ENCODE measurements around the gene DNMT3A. TPM values are rescaled to one million over a fixed set of nuclear protein-coding genes. Genes with fewer than 3 reads are reported as not detected.

The DNMT3A gene
- total RNA-seq, 1 experiment from 2014 or later: 12.2 TPM

DNA sequence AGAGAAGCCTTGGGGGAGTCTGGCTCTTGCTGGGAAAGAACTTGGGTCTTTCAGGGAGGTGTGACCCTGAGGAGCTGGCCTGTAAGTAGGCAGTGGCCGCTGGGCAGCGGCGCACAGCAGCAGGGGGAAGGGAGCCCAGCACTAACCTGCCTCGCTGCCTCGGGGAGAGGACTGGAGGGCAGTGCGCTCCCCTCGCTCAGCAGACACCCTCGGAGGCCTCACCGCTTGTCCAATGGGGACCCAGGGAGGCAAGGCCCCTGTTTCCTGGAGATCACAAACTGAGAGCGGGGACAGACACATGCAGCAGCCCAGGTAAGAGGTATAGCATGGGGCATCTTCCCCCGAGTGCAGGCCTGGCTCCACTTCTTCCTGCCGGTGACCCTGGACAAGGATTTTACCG is 3.3 kb downstream of the DNMT3A start:
- Histone ChIP-seq H3K9me2 (replicated peaks; ENCODE audit: low read length) (no peaks in the 10 kb centered on the region), H2AFZ (ENCODE audit: low read length) (no peak overlapping the region), H3K79me2 (ENCODE audit: low read length) (no peaks in the 10 kb centered on the region), H3K9me3 (ENCODE audit: low read length) (no peaks in the 10 kb centered on the region), H3K9ac (ENCODE audit: low read length) (no peak overlapping the region), H3K4me1 (ENCODE audit: insufficient read depth, low read length) (0 out of 2 replicates have a peak, but pooled peaks cover 4% of the 10 kb centered on the region), H3F3A (ENCODE audit: low read length, unreplicated experiment) (no peaks in the 10 kb centered on the region), H3K27ac (ENCODE audit: low read length) (no peak overlapping the region), H3K4me3 (ENCODE audit: low read length) (no peak overlapping the region), H3K27me3 (ENCODE audit: low read length) (no peaks in the 10 kb centered on the region), H4K20me1 (ENCODE audit: low read length) (no peaks in the 10 kb centered on the region), H3K36me3 (ENCODE audit: low read depth, low read length) (no peaks in the 10 kb centered on the region), H3K4me2 (ENCODE audit: low read length) (no peak overlapping the region)
- DNase-seq: no peak
- no peak for TF ChIP-seq EZH2phosphoT487 (IDR thresholded peaks at IDR 0.05; ENCODE audit: borderline replicate concordance, low read length)
- no peak for TF ChIP-seq EZH2 (IDR thresholded peaks at IDR 0.05; ENCODE audit: low read length, unreplicated experiment)
- TF ChIP-seq, protein P1, sequence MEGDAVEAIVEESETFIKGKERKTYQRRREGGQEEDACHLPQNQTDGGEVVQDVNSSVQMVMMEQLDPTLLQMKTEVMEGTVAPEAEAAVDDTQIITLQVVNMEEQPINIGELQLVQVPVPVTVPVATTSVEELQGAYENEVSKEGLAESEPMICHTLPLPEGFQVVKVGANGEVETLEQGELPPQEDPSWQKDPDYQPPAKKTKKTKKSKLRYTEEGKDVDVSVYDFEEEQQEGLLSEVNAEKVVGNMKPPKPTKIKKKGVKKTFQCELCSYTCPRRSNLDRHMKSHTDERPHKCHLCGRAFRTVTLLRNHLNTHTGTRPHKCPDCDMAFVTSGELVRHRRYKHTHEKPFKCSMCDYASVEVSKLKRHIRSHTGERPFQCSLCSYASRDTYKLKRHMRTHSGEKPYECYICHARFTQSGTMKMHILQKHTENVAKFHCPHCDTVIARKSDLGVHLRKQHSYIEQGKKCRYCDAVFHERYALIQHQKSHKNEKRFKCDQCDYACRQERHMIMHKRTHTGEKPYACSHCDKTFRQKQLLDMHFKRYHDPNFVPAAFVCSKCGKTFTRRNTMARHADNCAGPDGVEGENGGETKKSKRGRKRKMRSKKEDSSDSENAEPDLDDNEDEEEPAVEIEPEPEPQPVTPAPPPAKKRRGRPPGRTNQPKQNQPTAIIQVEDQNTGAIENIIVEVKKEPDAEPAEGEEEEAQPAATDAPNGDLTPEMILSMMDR (conservative IDR thresholded peaks at IDR 0.05; ENCODE audit: low read depth, low read length): no peak
- POLR2A ChIA-PET (ENCODE audit: unreplicated experiment): no interaction called here
- ATAC-seq: no peak
- CTCF ChIA-PET: no interaction called here
- intact Hi-C loops (cut with micrococcal nuclease): no loop called here
- TSS peak; percentile 34 for BruUV-seq (replicated peaks)

DNA sequence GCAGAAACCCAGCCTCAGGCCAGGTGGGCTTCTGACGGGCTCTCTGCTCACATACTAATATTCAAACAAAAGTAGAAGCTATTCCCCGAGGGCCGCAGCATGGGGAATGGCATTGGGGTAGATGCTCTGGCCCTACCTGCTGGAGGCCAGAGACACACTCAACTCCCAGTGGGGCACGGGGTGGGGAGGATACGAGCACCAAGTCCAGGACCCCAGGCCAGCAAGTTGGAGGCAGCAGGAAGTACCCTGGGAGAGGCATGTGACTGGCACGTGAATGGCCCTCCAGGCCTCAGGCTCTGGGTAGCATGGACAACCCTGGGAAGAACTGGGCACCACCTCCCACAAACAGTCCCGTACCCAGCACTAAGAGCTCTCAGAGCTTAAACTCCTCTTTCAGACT is 3.8 kb downstream of the DNMT3A start:
- no peaks in the 10 kb centered on the region for H3K9me2 ChIP-seq (replicated peaks; ENCODE audit: low read length)
- no peaks in the 10 kb centered on the region for H3F3A ChIP-seq (ENCODE audit: low read length, unreplicated experiment)
- intact Hi-C loops (cut with micrococcal nuclease): no loop called here
- H3K79me2 ChIP-seq (ENCODE audit: low read length): no peaks in the 10 kb centered on the region
- POLR2A ChIA-PET (ENCODE audit: unreplicated experiment): no interaction called here
- no peak overlapping the region for H3K27ac ChIP-seq (ENCODE audit: low read length)
- H3K4me3 ChIP-seq (ENCODE audit: low read length): no peak overlapping the region
- H3K36me3 ChIP-seq (ENCODE audit: low read depth, low read length): no peaks in the 10 kb centered on the region
- BruUV-seq (replicated peaks): no TSS peak
- no peaks in the 10 kb centered on the region for H3K9me3 ChIP-seq (ENCODE audit: low read length)
- H4K20me1 ChIP-seq (ENCODE audit: low read length): no peaks in the 10 kb centered on the region
- H3K27me3 ChIP-seq (ENCODE audit: low read length): no peaks in the 10 kb centered on the region
- CTCF ChIA-PET: no interaction called here
- ATAC-seq (no peak), DNase-seq (no peak)
- TF ChIP-seq EZH2phosphoT487 (IDR thresholded peaks at IDR 0.05; ENCODE audit: borderline replicate concordance, low read length): no peak
- TF ChIP-seq EZH2 (IDR thresholded peaks at IDR 0.05; ENCODE audit: low read length, unreplicated experiment): no peak
- TF ChIP-seq, protein P1 (conservative IDR thresholded peaks at IDR 0.05; ENCODE audit: low read depth, low read length): no peak
- no peak overlapping the region for H3K9ac ChIP-seq (ENCODE audit: low read length)
- H3K4me2 ChIP-seq (ENCODE audit: low read length): no peak overlapping the region
- H2AFZ ChIP-seq (ENCODE audit: low read length): no peak overlapping the region
- 0 out of 2 replicates have a peak, but pooled peaks cover 4% of the 10 kb centered on the region for H3K4me1 ChIP-seq (ENCODE audit: insufficient read depth, low read length)

DNA sequence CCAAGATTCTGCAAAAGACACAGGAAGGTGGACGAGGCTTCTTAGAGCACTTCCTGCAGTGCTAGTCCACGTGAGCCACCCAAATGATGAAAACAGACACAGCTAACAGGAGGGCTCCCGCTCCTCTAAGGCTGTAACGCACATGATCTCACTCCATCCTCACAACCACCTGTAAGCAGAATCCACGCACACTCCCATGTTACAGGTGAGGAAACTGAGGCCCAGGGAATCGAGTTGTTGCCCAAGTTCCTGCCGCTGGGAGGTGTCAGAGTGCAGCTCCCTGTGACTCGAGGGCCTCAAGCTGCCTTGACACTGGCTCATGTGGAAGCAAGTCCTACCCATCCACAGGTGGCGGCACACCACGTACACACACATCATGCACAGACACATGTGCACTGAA is 4.4 kb downstream of the DNMT3A start:
- intact Hi-C loops (cut with micrococcal nuclease): no loop called here
- Histone ChIP-seq H3F3A (ENCODE audit: low read length, unreplicated experiment) (no peaks in the 10 kb centered on the region), H3K27ac (ENCODE audit: low read length) (no peak overlapping the region), H3K9me3 (ENCODE audit: low read length) (no peaks in the 10 kb centered on the region), H3K79me2 (ENCODE audit: low read length) (no peaks in the 10 kb centered on the region), H3K4me2 (ENCODE audit: low read length) (no peak overlapping the region), H3K4me3 (ENCODE audit: low read length) (no peak overlapping the region), H3K36me3 (ENCODE audit: low read depth, low read length) (no peaks in the 10 kb centered on the region), H3K9ac (ENCODE audit: low read length) (no peak overlapping the region), H2AFZ (ENCODE audit: low read length) (no peak overlapping the region), H3K4me1 (ENCODE audit: insufficient read depth, low read length) (no peaks in the 10 kb centered on the region), H3K9me2 (replicated peaks; ENCODE audit: low read length) (no peaks in the 10 kb centered on the region), H4K20me1 (ENCODE audit: low read length) (no peaks in the 10 kb centered on the region), H3K27me3 (ENCODE audit: low read length) (no peaks in the 10 kb centered on the region)
- ATAC-seq: no peak
- CTCF ChIA-PET: no interaction called here
- DNase-seq: no peak
- TF ChIP-seq EZH2phosphoT487 (IDR thresholded peaks at IDR 0.05; ENCODE audit: borderline replicate concordance, low read length): no peak
- TF ChIP-seq EZH2 (IDR thresholded peaks at IDR 0.05; ENCODE audit: low read length, unreplicated experiment): no peak
- TF ChIP-seq, protein P1 (conservative IDR thresholded peaks at IDR 0.05; ENCODE audit: low read depth, low read length): no peak
- POLR2A ChIA-PET (ENCODE audit: unreplicated experiment): no interaction called here
- BruUV-seq (replicated peaks): no TSS peak

All from PC-3 (cell line).